Measurements from ENCODE around the gene TMEM38B. TPM values are rescaled to one million over a fixed set of nuclear protein-coding genes. Genes with fewer than 3 reads are reported as not detected.

Gene TMEM38B
- total RNA-seq, result 10 to 100 TPM in 2 of 3 donors, 1 to 10 TPM in 1; 8.5 to 25.2 (median 22.4) TPM

DNA sequence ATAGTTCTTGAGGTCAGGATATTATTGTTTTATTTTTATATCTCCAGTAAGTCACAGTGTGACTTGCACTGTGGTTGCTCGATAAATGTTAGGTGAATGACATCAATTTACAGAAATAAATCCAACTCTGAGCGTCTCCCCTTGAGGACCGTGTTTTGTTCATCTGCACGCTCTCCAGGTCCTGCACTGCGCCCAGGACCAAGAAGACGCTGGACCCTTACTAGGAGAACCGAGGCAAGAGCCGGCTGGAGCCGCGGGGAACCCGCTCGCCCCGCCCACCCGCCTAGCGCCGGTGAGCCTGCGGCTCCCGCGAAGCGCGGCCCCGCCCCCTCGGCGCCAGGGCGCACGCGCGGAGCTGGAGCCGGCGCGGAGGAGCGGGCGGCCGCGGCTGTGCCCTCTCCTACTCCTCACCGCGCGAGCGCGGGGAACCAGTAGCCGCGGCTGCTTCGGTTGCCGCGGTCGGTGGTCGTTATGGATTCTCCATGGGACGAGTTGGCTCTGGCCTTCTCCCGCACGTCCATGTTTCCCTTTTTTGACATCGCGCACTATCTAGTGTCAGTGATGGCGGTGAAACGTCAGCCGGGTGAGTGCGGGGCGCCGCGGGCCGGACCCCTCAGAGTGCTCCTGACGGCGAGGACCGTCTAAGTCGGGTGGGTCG, at the start of gene TMEM38B:
Gene TMEM38B (plus strand): TSS at position 352 of the 658 bp plus-strand sequence. CDS start 120 bp downstream, at position 472.
- TF ChIP-seq, protein P1, sequence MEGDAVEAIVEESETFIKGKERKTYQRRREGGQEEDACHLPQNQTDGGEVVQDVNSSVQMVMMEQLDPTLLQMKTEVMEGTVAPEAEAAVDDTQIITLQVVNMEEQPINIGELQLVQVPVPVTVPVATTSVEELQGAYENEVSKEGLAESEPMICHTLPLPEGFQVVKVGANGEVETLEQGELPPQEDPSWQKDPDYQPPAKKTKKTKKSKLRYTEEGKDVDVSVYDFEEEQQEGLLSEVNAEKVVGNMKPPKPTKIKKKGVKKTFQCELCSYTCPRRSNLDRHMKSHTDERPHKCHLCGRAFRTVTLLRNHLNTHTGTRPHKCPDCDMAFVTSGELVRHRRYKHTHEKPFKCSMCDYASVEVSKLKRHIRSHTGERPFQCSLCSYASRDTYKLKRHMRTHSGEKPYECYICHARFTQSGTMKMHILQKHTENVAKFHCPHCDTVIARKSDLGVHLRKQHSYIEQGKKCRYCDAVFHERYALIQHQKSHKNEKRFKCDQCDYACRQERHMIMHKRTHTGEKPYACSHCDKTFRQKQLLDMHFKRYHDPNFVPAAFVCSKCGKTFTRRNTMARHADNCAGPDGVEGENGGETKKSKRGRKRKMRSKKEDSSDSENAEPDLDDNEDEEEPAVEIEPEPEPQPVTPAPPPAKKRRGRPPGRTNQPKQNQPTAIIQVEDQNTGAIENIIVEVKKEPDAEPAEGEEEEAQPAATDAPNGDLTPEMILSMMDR (IDR thresholded peaks at IDR 0.05), result no peak
- peak in 2 of 3 donors; percentile 61 to 74 for TF ChIP-seq POLR2AphosphoS5 (IDR thresholded peaks at IDR 0.05)
- TF ChIP-seq POLR2A (IDR thresholded peaks at IDR 0.05), result no peak
- Histone ChIP-seq H3K4me1 (no peaks in the 10 kb centered on the region), H3K27ac (peak within 1 kb of the TSS; percentile 80 to 83), H3K36me3 (no peaks in the 10 kb centered on the region), H3K4me3 (peak within 1 kb of the TSS; percentile 75 to 94 (median 78)), H3K9me3 (no peaks in the 10 kb centered on the region), H3K27me3 (peaks cover 0 to 16% of the 10 kb centered on the region in 2 donors)
- DNase-seq (ENCODE audit: low spot score in 2 of 2), result peak in 1 of 2 donors; percentile 47
- intact Hi-C loops (cut with DNase I; ENCODE audit: low total_unique reads), result no loop called here

DNA sequence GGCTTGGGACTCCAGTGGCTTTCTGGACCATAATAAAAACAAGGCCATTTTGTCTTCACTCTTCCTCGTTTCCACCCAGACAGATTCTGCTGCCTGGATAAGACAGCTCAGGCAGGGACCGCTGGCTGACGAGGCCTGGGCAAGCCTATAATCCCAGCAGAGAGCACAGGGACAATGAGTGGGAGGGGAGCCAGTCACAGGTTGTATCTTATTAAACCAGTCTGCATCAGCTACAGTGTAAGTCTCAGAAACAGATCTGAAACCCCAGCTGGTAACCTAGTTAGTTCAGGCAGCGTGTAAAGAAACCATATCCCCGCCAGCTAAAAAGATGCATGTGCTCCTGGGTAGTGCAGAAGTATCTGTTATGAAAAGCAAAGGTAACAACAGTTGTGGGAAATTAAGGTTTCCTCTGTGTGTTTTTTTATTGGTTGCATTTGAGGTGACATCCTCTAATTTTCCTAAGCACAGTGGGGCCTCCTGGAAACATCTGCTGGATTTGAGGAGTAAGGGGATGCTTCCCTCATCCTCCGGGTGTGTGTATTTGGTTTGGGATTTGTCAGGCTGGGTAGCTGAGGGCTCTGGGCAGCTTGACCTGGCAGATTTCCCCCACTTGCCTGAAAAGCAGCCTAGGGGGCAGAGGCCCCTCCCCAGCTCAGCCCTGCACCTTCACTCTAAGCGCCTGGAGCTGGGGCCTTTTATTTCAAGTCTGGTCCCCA, 47.3 kb upstream of the TMEM38B start:
- Histone ChIP-seq H3K4me1 (no peaks in the 10 kb centered on the region), H3K27me3 (no peaks in the 10 kb centered on the region), H3K36me3 (no peaks in the 10 kb centered on the region), H3K27ac (no peak overlapping the region), H3K9me3 (peaks cover 0 to 4% of the 10 kb centered on the region in 2 donors), H3K4me3 (no peak overlapping the region)
- DNase-seq (ENCODE audit: low spot score in 2 of 2), result no peak
- no peak for TF ChIP-seq POLR2A (IDR thresholded peaks at IDR 0.05)
- TF ChIP-seq POLR2AphosphoS5 (IDR thresholded peaks at IDR 0.05), result no peak
- TF ChIP-seq, protein P1 (IDR thresholded peaks at IDR 0.05), result no peak
- intact Hi-C loops (cut with DNase I; ENCODE audit: low total_unique reads), result no loop called here

GRCh38 chr9:105647595-105648349, 46.6 kb upstream of the TMEM38B start:
- Histone ChIP-seq H3K36me3 (no peaks in the 10 kb centered on the region), H3K27ac (no peak overlapping the region), H3K27me3 (no peaks in the 10 kb centered on the region), H3K4me1 (no peaks in the 10 kb centered on the region), H3K4me3 (no peak overlapping the region), H3K9me3 (no peaks in the 10 kb centered on the region)
- intact Hi-C loops (cut with DNase I; ENCODE audit: low total_unique reads), result no loop called here
- DNase-seq (ENCODE audit: low spot score in 2 of 2), result no peak
- no peak for TF ChIP-seq POLR2A (IDR thresholded peaks at IDR 0.05)
- no peak for TF ChIP-seq POLR2AphosphoS5 (IDR thresholded peaks at IDR 0.05)
- TF ChIP-seq, protein P1 (IDR thresholded peaks at IDR 0.05), result no peak

DNA sequence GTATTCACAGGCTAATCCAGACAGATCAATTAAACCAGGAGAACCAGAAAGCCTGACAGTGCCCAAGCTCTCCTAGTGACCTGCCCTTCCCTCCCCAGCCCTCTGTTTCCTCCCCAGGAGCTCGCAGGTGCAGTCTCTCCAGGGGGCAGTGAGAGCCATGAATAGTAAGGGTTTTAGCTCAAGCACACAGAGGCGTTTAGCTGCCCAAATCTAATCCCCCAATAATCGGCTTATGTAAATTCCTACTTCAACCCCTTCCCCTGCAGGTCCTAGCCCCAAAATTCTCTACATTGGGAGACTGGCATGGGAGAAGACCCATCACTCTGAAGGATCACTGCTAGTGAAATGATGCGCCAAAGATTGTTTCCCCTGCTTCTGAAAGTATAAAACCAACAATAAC, 42.5 kb upstream of the TMEM38B start:
- H3K9me3 ChIP-seq, result no peaks in the 10 kb centered on the region

More for the DNA sequence above, 42.5 kb upstream of the TMEM38B start:
- intact Hi-C loops (cut with DNase I; ENCODE audit: low total_unique reads), result no loop called here
- Histone ChIP-seq H3K27ac (no peak overlapping the region), H3K4me1 (no peaks in the 10 kb centered on the region), H3K4me3 (no peak overlapping the region), H3K27me3 (peaks cover 0 to 9% of the 10 kb centered on the region in 2 donors), H3K36me3 (no peaks in the 10 kb centered on the region)
- no peak for TF ChIP-seq POLR2A (IDR thresholded peaks at IDR 0.05)
- no peak for TF ChIP-seq POLR2AphosphoS5 (IDR thresholded peaks at IDR 0.05)
- TF ChIP-seq, protein P1 (IDR thresholded peaks at IDR 0.05), result no peak
- no peak for DNase-seq (ENCODE audit: low spot score in 2 of 2)

Data from breast epithelium (tissue), 4 donors.